BLaER1 (cell line): ENCODE data around the gene NINJ1.

Experiments used
- H3K27ac ChIP-seq: shearing (Covaris generic); formaldehyde crosslinking; 2 replicates; pipeline ENCODE4 v1.8.1; 2022
- H3K27me3 ChIP-seq: shearing (Covaris generic); formaldehyde crosslinking; 2 replicates; pipeline ENCODE4 v1.8.1; 2022
- H3K36me3 ChIP-seq: shearing (Covaris generic); formaldehyde crosslinking; 2 replicates; pipeline ENCODE4 v1.8.1; 2022
- H3K4me1 ChIP-seq: shearing (Covaris generic); formaldehyde crosslinking; 2 replicates; pipeline ENCODE4 v1.8.1; 2022
- H3K4me2 ChIP-seq: shearing (Covaris generic); formaldehyde crosslinking; 2 replicates; pipeline ENCODE4 v1.8.1; 2022
- H3K4me3 ChIP-seq: shearing (Covaris generic); formaldehyde crosslinking; 2 replicates; pipeline ENCODE4 v1.8.1; 2022
- H3K9ac ChIP-seq: shearing (Covaris generic); formaldehyde crosslinking; 2 replicates; pipeline ENCODE4 v1.8.1; 2022
- H3K9me3 ChIP-seq: shearing (Covaris generic); formaldehyde crosslinking; 2 replicates; pipeline ENCODE4 v1.8.1; 2022
- H4K20me1 ChIP-seq: shearing (Covaris generic); formaldehyde crosslinking; 2 replicates; pipeline ENCODE4 v1.8.1; 2022
- Cebpa-rat ChIP-seq: shearing (Covaris generic); IDR thresholded peaks from 2 replicates; pipeline ENCODE4 v1.8.1; 2022

NINJ1 gene

DNA sequence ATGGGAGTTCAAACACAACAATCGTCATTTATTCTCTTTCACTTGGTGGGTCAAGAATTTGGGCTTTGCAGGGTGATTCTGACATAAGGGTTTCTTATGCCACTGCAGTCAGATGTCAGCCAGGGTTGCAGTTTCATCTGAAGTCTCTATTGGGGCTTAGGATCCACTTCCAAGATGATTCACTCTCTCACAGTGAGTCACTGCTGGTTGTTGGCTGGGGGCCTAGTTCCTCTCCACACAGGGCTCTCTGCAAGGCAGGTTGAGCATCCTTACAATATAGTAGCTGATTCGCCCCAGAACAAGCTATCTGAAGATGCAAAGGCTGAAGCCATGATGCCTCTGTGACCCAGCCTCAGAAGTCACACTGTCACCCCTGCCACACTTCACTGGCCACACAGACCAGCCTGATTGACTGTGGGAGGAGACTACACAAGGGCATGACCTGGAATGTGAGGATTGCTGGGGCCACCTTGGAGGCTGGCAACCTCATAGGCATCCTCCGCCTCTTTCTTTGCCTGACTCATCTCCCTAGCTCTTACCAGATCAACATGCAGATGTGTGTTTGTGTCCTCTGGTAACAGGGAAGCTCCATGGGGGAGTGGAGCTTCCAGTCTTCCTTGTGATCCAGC is 42.5 kb downstream of the NINJ1 start:
- Histone ChIP-seq H3K4me2 (peak overlapping the region; percentile 81), H3K27ac (peak overlapping the region; percentile 92), H3K27me3 (no peaks in the 10 kb centered on the region), H3K4me1 (peaks cover 88% of the 10 kb centered on the region), H3K9me3 (no peaks in the 10 kb centered on the region), H4K20me1 (no peaks in the 10 kb centered on the region), H3K9ac (no peak overlapping the region), H3K4me3 (no peak overlapping the region), H3K36me3 (peaks cover 15% of the 10 kb centered on the region)
- no peak for TF ChIP-seq Cebpa-rat

- Histone ChIP-seq H3K27me3 (no peaks in the 10 kb centered on the region), H3K4me1 (peaks cover 88% of the 10 kb centered on the region), H3K4me2 (peak overlapping the region; percentile 81), H3K9ac (no peak overlapping the region), H3K9me3 (no peaks in the 10 kb centered on the region), H3K27ac (peak overlapping the region; percentile 92; the same call in 1 of the 2 replicates), H4K20me1 (no peaks in the 10 kb centered on the region), H3K4me3 (no peak overlapping the region), H3K36me3 (peaks cover 21% of the 10 kb centered on the region)
- no peak for TF ChIP-seq Cebpa-rat
These were observed 43.0 kb downstream of the NINJ1 start for GRCh38 chr9:93091056-93091452.

- Histone ChIP-seq H3K27me3 (no peaks in the 10 kb centered on the region), H4K20me1 (no peaks in the 10 kb centered on the region), H3K4me3 (no peak overlapping the region), H3K9me3 (no peaks in the 10 kb centered on the region), H3K4me1 (peaks cover 87% of the 10 kb centered on the region), H3K27ac (peak overlapping the region; percentile 19; the same call in 1 of the 2 replicates), H3K9ac (no peak overlapping the region), H3K4me2 (peak overlapping the region; percentile 81), H3K36me3 (peaks cover 29% of the 10 kb centered on the region)
- TF ChIP-seq Cebpa-rat = no peak
These were observed 43.9 kb downstream of the NINJ1 start for GRCh38 chr9:93090091-93090655.

DNA sequence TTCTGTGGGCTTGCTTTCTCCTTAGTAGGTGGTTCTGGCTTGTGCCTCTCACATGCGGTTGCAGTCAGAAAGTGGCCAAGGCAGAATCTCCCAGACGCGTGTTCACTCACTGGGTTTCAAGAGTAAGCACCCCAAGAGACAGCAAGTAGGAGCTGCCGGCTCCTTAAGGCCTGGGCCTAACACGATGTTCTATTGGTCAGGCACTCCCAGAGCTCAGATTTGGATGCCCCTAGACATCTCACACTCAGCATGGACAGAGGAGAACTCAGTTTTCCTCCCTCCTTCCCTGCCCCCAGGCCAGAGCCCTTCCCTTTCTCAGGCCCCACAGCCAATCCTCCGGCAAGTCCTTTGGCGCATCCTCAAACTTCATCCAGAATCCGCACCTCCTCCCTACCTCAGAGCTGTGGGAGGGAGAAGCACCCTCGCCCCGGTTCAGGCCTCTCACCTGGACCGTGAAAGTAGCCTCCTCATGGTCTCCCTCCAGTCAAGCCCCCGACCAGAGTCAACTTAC is 44.5 kb downstream of the NINJ1 start:
- peaks cover 36% of the 10 kb centered on the region for H3K36me3 ChIP-seq
- H4K20me1 ChIP-seq = no peaks in the 10 kb centered on the region
- TF ChIP-seq Cebpa-rat = no peak
- peak overlapping the region; percentile 81 for H3K4me2 ChIP-seq
- H3K27ac ChIP-seq = peak overlapping the region; percentile 19; the same call in 1 of the 2 replicates
- no peaks in the 10 kb centered on the region for H3K27me3 ChIP-seq
- no peak overlapping the region for H3K9ac ChIP-seq
- H3K4me3 ChIP-seq = no peak overlapping the region
- no peaks in the 10 kb centered on the region for H3K9me3 ChIP-seq
- H3K4me1 ChIP-seq = peaks cover 80% of the 10 kb centered on the region

DNA sequence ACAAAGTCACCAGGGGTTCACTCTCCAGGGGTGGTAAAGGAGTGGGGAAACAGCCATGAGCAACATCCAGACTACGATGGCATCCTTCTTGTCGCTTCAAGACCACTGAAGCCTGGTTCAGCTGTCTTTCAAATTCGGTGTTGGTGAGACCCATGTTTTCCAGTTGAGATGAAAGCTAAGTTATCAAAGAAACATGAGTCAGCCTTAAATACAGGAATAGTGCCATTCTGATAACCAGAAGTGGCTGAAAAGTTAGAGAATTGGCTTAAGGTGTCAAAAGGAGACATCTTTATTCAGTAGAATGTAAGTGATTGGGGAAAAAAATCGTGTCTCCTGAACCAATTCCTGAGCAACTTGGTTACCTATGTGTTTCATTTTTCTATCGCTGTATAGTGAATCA is 45.0 kb downstream of the NINJ1 start:
- H3K9ac ChIP-seq = no peak overlapping the region
- no peak for TF ChIP-seq Cebpa-rat
- H3K36me3 ChIP-seq = peaks cover 41% of the 10 kb centered on the region
- H3K27me3 ChIP-seq = no peaks in the 10 kb centered on the region
- H3K4me2 ChIP-seq = peak overlapping the region; percentile 81
- H3K9me3 ChIP-seq = no peaks in the 10 kb centered on the region
- no peak overlapping the region for H3K4me3 ChIP-seq
- H3K27ac ChIP-seq = peak overlapping the region; percentile 19; the same call in 1 of the 2 replicates
- no peaks in the 10 kb centered on the region for H4K20me1 ChIP-seq
- H3K4me1 ChIP-seq = peaks cover 75% of the 10 kb centered on the region

- Histone ChIP-seq H4K20me1 (no peaks in the 10 kb centered on the region), H3K4me1 (peaks cover 71% of the 10 kb centered on the region), H3K9me3 (no peaks in the 10 kb centered on the region), H3K27ac (peak overlapping the region; percentile 19), H3K36me3 (peaks cover 45% of the 10 kb centered on the region), H3K9ac (no peak overlapping the region), H3K4me3 (no peak overlapping the region), H3K27me3 (no peaks in the 10 kb centered on the region), H3K4me2 (peak overlapping the region; percentile 81)
- TF ChIP-seq Cebpa-rat = no peak
These were observed 45.4 kb downstream of the NINJ1 start for GRCh38 chr9:93088656-93089015.

DNA sequence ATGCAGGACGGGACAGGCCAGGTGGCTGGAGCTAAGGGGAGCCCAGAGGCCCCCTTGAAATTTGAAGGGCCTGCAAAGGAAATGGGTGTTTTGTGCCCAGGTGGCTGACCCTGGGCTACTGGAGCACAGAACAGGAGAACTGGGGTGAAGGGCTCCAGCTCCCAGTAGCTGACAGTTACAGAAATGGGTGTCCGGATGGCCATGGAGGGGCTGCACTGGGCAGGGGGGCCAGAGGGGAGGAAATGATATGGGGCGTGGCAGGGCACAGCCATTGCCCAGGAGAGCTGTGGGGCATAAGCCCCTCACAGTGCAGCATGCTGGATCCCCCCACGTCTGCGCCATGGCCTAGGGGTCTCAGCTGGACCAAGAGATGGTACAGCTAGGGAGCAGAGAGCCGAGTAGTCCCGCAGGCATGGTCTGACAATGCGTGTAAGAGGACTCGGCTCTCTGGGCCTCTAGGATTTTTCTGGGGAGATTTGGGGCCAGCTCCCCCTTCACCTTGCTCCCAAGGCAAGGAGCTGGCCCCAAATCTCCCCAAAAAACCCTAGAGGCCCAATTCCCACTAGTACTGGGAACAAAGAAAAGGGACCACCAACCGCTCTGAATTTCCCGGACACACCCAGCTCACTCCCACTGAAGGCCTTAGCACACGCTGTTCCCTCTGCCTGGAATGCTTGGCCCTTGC is 45.9 kb downstream of the NINJ1 start:
- no peak overlapping the region for H3K9ac ChIP-seq
- TF ChIP-seq Cebpa-rat = no peak
- H3K27ac ChIP-seq = peak overlapping the region; percentile 19
- H3K4me1 ChIP-seq = peaks cover 70% of the 10 kb centered on the region
- H4K20me1 ChIP-seq = no peaks in the 10 kb centered on the region
- H3K4me3 ChIP-seq = no peak overlapping the region
- H3K9me3 ChIP-seq = no peaks in the 10 kb centered on the region
- H3K27me3 ChIP-seq = no peaks in the 10 kb centered on the region
- peaks cover 50% of the 10 kb centered on the region for H3K36me3 ChIP-seq
- peak overlapping the region; percentile 81 for H3K4me2 ChIP-seq

GRCh38 chr9:93086447-93087224 is 47.4 kb downstream of the NINJ1 start:
- no peak overlapping the region; the same call in 1 of the 2 replicates for H3K27ac ChIP-seq
- H3K4me2 ChIP-seq = no peak overlapping the region
- H3K4me1 ChIP-seq = peaks cover 62% of the 10 kb centered on the region
- no peak overlapping the region for H3K9ac ChIP-seq
- no peak for TF ChIP-seq Cebpa-rat
- no peaks in the 10 kb centered on the region for H4K20me1 ChIP-seq
- no peak overlapping the region for H3K4me3 ChIP-seq
- no peaks in the 10 kb centered on the region for H3K9me3 ChIP-seq
- H3K36me3 ChIP-seq = peaks cover 61% of the 10 kb centered on the region
- no peaks in the 10 kb centered on the region for H3K27me3 ChIP-seq

DNA sequence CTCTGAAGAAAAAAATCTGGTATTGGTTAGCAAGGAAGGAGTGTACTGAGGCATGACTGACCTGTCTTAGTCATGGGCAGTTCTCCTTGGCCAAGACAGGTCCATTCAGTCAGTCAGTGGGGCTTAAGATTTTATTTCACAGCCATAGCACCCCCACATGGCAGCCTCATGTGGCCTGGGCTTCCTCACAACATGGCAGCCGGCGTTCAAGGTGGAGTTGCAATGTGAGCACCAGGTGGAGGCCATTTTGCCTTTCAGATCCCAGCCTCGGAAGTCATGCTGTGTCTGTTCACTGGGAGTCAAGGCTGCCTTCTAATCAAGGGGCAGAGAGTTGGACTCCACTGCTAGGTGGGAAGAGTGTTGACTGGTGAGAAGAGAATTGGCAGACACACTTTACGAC is 48.4 kb downstream of the NINJ1 start:
- no peak overlapping the region for H3K4me2 ChIP-seq
- peaks cover 70% of the 10 kb centered on the region for H3K36me3 ChIP-seq
- no peak overlapping the region for H3K27ac ChIP-seq
- no peak for TF ChIP-seq Cebpa-rat
- H3K4me1 ChIP-seq = peaks cover 53% of the 10 kb centered on the region
- H3K9ac ChIP-seq = no peak overlapping the region
- H3K27me3 ChIP-seq = no peaks in the 10 kb centered on the region
- H4K20me1 ChIP-seq = no peaks in the 10 kb centered on the region
- H3K9me3 ChIP-seq = no peaks in the 10 kb centered on the region
- H3K4me3 ChIP-seq = no peak overlapping the region
